Karpas-422 (cell line): ENCODE measurements around the gene MSL2. TPM values are rescaled to one million over a fixed set of nuclear protein-coding genes. Genes with fewer than 3 reads are reported as not detected.
A peak's percentile ranks its signal among the peaks of the same experiment; 100 is the strongest.
"Not testable (repeated sequence)": the region's sequence is repeated elsewhere in the genome, so short reads cannot be mapped to it uniquely, and the experiment has no call there.

ENCODE experiments used
- DNase-seq: peaks from one replicate; pipeline ENCODE4 v3.0.0-alpha.2; 2015
- H2AFZ ChIP-seq: fragments of 200-600 bp; sonication (generic); 2 replicates; pipeline ENCODE4 v1.6.1; 2014; ENCODE audit warnings: antibody characterized with exemption, low read length, mixed read lengths
- H3K27ac ChIP-seq: fragments of 200-600 bp; sonication (generic); 2 replicates; pipeline ENCODE4 v1.5.1; 2014; ENCODE audit warnings: mild to moderate bottlenecking, low read length, moderate library complexity
- H3K27me3 ChIP-seq: fragments of 200-600 bp; sonication (generic); 2 replicates; pipeline ENCODE4 v1.6.1; 2014; ENCODE audit warnings: low read length, mixed read lengths
- H3K36me3 ChIP-seq: fragments of 200-600 bp; sonication (generic); 2 replicates; pipeline ENCODE4 v1.6.1; 2014; ENCODE audit warnings: low read length, mixed read lengths; ENCODE audit not compliant: insufficient read depth
- H3K4me1 ChIP-seq: fragments of 200-600 bp; sonication (generic); 2 replicates; pipeline ENCODE4 v1.6.1; 2014; ENCODE audit warnings: mild to moderate bottlenecking, low read length, mixed read lengths
- H3K4me2 ChIP-seq: fragments of 200-600 bp; sonication (generic); 2 replicates; pipeline ENCODE4 v1.6.1; 2014; ENCODE audit warnings: low read length, low read depth, mild to moderate bottlenecking; ENCODE audit not compliant: poor library complexity, severe bottlenecking
- H3K4me3 ChIP-seq: fragments of 200-600 bp; sonication (generic); 2 replicates; pipeline ENCODE4 v1.5.1; 2014; ENCODE audit warnings: mild to moderate bottlenecking, antibody characterized with exemption, low read length, mixed read lengths
- H3K79me2 ChIP-seq: fragments of 200-600 bp; sonication (generic); 2 replicates; pipeline ENCODE4 v1.6.1; 2014; ENCODE audit warnings: mild to moderate bottlenecking, low read length, mixed read lengths
- H3K9ac ChIP-seq: fragments of 200-600 bp; sonication (generic); 2 replicates; pipeline ENCODE4 v1.6.0; 2014; ENCODE audit warnings: low read length
- H3K9me2 ChIP-seq: fragments of 200-600 bp; sonication (generic), shearing (Covaris generic); replicated peaks from 2 replicates; pipeline ENCODE4 v1.6.0; 2014; ENCODE audit warnings: mild to moderate bottlenecking, low read length, moderate library complexity; ENCODE audit not compliant: insufficient read depth
- H3K9me3 ChIP-seq: fragments of 300-700, 200-600 bp; sonication (generic); 2 replicates; pipeline ENCODE4 v1.6.1; 2014; ENCODE audit warnings: low read length, mixed read lengths
- H4K20me1 ChIP-seq: fragments of 200-600 bp; sonication (generic); 2 replicates; pipeline ENCODE4 v1.6.1; 2014; ENCODE audit warnings: mild to moderate bottlenecking, antibody characterized with exemption, low read length, low read depth; ENCODE audit not compliant: insufficient read depth
- total RNA-seq: library from RNA; depleted of rRNA; stranded (reverse); fragments of >200 nt; shearing (Covaris generic); gene quantifications from 2 replicates; pipeline ENCODE4 v1.2.3, GENCODE V29; 2014; ENCODE audit warnings: low replicate concordance

Gene MSL2
- total RNA-seq, 1 experiment from 2014 or later = 47.1 TPM

DNA sequence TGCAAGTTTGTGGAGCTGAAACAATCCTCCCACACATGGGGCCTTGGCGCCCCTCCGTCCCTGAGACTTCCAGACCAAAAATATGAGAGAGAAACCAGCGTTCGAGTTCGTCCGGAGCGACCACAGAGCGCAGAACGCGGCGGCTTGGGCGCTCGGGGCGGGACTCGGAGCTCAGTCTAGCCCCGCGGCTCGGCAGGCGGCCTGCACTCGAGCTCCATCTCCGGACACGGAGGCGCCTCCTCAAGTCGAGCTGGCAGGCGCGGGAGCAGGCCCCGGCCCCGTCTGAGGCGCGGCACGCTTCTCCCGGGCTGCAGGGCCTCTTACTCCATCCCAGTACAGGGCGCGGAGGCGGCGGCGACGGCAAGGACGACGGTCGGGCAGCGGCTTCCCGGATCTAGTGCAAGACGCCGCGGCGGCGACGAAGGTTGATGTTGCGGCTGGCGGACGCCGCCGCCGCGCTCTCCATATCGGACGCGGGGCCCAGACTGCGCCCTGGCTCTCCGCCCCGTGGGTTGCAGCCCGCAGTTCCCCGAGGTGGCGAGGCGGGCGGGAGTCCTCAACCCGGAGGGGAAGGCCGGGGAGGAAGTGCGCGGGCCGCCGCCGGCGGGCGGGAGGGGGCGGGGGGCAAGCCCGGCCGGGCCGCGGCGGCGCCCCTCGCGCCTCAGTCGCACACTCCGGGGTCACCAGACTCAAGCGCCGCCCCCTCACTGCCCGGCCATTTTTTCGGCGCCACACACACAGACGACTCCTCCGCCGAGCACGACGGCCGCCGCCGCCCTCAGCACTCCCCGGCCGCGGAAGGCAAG, 674 bp downstream of the MSL2 start:
- Histone ChIP-seq H3K4me2 (peak overlapping the region; percentile 97), H3K4me3 (peak overlapping the region; percentile 92), H3K79me2 (peaks cover 51% of the 10 kb centered on the region), H4K20me1 (peaks cover 48% of the 10 kb centered on the region), H3K27ac (peak overlapping the region; percentile 89), H3K4me1 (peaks cover 46% of the 10 kb centered on the region), H3K9me3 (peaks cover 3% of the 10 kb centered on the region; the same call in 1 of the 2 replicates), H3K36me3 (peaks cover 21% of the 10 kb centered on the region), H2AFZ (no peak overlapping the region), H3K9ac (peak overlapping the region; percentile 98), H3K27me3 (no peaks in the 10 kb centered on the region), H3K9me2 (no peaks in the 10 kb centered on the region)
- DNase-seq = peak; percentile 93

DNA sequence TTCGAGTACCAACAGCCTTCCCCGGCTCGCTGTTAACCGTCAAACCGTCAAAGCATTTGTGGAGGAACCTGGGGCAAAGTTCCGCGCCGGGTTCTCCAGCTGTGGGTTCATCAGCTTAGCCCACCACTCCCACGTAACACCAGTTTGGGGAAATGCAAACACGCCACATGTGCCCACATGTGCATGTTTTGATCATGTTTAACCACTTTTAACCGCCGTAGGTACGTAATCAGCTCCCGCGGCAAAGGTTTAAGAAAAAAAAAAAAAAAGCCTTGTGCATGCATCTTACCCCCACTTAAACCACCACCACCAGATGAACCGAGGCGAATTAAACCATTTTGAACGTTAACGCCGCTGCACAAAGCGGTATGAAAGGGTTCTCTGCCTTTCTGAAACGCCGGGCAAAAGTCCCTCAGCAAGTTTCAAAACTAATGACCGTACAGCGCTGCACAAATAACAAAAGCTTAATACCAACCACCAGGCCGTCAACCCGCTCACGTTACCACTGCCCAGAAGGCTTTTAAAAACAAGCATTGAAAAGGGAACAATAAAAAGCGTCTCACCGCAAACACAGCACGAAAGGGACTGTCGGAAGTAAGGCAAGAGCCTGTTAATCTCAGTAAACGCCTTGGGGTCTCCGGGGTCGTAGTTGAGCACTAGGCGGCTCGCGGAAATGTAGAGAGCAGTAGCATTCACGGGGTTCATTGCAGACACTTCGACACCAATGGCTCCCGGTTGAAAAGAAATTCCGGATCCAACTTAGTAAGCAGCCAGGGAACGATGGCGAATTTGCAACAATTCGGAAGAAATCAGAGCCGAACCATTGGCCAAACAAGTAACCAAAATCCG, 1.5 kb downstream of the MSL2 start:
- peak overlapping the region; percentile 97 for H3K4me2 ChIP-seq
- DNase-seq = peak; percentile 78
- H4K20me1 ChIP-seq = peaks cover 57% of the 10 kb centered on the region
- H3K9me2 ChIP-seq = no peaks in the 10 kb centered on the region
- peak overlapping the region; percentile 92 for H3K4me3 ChIP-seq
- H3K9ac ChIP-seq = peak overlapping the region; percentile 98
- peaks cover 60% of the 10 kb centered on the region for H3K79me2 ChIP-seq
- peaks cover 21% of the 10 kb centered on the region for H3K36me3 ChIP-seq
- no peak overlapping the region for H2AFZ ChIP-seq
- H3K27ac ChIP-seq = peak overlapping the region; percentile 89
- peaks cover 49% of the 10 kb centered on the region for H3K4me1 ChIP-seq
- no peaks in the 10 kb centered on the region for H3K27me3 ChIP-seq
- peaks cover 3% of the 10 kb centered on the region; the same call in 1 of the 2 replicates for H3K9me3 ChIP-seq

DNA sequence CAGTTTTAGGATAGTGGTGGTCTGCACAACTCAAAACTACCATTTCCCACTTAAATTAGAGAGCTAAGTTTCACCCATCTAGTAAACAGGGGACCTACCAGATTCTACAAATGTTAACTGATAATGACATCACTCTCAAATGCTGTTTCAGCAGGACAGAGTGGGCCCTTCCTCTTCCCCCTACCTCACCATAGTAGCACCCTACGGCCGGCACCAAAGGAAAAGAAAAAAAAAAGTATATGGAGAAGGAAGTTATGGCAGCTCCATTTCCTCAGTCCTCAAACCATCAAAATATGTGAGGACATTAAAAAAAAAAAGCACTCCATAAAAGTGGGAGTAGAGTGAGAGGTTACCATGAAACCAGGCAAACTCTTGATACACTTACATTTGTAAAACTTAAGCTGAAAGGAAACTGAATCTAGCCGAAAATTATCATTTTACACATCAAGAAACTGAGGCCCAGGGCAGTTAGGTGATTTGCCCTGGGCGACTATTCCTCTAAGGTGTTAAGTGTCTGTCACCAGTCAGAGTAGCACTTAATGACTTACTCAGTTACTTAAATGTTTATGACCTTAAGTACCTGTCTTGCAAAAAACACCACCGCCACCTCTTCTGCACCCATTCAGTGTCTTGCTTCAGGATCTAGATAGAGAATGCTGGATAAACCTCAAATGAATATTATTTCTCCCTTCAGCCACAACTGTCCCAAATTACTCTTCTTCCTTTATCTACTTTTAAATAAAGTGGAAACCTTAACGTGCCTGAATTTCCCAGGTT, 2.7 kb downstream of the MSL2 start:
- Histone ChIP-seq H3K4me1 (peaks cover 54% of the 10 kb centered on the region), H4K20me1 (peaks cover 66% of the 10 kb centered on the region), H3K9ac (peak overlapping the region; percentile 98), H3K27ac (peak overlapping the region; percentile 89), H3K4me3 (peak overlapping the region; percentile 92), H3K4me2 (peak overlapping the region; percentile 97), H3K9me2 (no peaks in the 10 kb centered on the region), H3K9me3 (peaks cover 3% of the 10 kb centered on the region; the same call in 1 of the 2 replicates), H3K79me2 (peaks cover 71% of the 10 kb centered on the region), H3K27me3 (no peaks in the 10 kb centered on the region), H3K36me3 (peaks cover 21% of the 10 kb centered on the region), H2AFZ (no peak overlapping the region)
- DNase-seq = peak; percentile 60

DNA sequence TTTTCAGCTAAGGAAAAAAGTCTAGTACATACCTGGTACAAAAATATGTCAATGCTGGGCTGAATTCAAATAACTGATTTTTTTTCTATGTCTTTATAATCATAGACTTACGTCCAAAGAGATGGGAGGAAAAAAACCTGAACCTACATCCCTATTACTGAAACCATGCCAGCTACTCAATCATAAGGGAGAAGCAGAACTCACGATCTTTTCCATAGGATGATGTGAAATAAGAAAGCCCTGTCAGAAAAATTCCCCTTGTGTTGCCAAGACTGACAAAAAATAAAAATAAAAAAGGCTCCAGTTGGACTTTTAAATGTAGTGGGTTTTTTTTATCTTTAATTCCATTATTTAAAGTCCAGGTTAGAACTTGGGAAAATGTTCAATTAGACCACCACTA, 3.3 kb downstream of the MSL2 start:
- H3K4me3 ChIP-seq = peak overlapping the region; percentile 92
- no peak overlapping the region for H3K27ac ChIP-seq
- H3K9ac ChIP-seq = peak overlapping the region; percentile 98
- DNase-seq = no peak
- no peak overlapping the region for H2AFZ ChIP-seq
- H3K79me2 ChIP-seq = peaks cover 78% of the 10 kb centered on the region
- H3K4me2 ChIP-seq = peak overlapping the region; percentile 97
- no peaks in the 10 kb centered on the region for H3K9me3 ChIP-seq
- H3K4me1 ChIP-seq = peaks cover 57% of the 10 kb centered on the region
- no peaks in the 10 kb centered on the region for H3K9me2 ChIP-seq
- peaks cover 21% of the 10 kb centered on the region for H3K36me3 ChIP-seq
- peaks cover 71% of the 10 kb centered on the region for H4K20me1 ChIP-seq
- H3K27me3 ChIP-seq = no peaks in the 10 kb centered on the region

DNA sequence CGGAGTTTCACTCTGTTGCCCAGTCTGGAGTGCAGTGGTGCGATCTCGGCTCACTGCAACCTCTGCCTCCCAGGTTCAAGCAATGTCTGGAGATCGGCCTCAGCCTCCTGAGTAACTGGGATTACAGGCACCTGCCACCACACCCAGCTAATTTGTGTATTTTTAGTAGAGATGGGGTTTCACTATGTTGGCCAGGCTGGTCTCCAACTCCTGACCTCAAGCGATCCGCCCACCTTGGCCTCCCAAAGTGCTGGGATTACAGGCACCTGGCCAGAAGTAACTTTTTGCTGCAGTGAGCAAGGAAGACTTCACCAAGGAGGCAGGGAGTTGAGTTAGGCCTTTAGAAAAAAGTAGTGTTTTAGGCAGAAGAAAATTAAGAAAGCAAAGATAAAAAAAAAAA, 3.9 kb downstream of the MSL2 start:
- Histone ChIP-seq H3K4me3 (peak overlapping the region; percentile 92), H3K4me2 (peak overlapping the region; percentile 97), H3K79me2 (peaks cover 84% of the 10 kb centered on the region), H3K4me1 (peaks cover 56% of the 10 kb centered on the region), H3K36me3 (peaks cover 21% of the 10 kb centered on the region), H3K9ac (peak overlapping the region; percentile 98), H4K20me1 (peaks cover 75% of the 10 kb centered on the region)
- H3K27ac ChIP-seq, H2AFZ ChIP-seq, H3K9me3 ChIP-seq, H3K9me2 ChIP-seq, DNase-seq, H3K27me3 ChIP-seq: not testable (repeated sequence)

DNA sequence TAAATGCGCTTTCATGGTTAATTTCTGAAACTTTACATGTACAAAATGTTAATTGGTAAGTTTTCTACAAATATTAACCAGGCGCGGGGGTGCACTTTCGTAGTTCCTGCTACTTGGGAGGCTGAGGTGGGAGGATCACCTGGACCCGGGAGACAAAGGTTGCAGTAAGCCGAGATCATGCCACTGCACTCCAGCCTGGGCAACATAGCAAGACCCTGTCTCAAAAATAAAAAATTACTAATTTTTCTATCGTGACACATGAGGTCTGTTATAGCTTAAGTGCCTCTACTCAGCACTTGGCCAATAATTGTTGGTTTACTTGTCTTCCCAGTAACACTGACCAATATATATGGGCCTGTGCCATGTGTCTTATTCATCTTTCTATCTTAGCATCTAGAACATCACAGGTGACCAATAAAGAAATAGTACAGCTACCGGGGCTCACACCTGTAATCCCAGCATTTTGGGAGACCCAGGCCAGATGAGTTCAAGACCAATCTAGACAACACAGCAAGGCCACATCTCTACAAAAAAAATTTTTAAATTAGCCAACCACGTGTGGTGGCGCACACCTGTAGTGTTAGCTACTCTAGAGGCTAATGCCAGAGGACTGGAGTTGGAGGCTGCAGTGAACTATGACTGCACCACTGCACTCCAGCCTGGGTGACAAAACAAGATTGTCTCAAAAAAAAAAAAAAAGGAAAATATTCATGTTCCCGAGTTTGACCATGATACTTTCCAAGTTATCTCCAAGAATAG, 6.1 kb downstream of the MSL2 start:
- Histone ChIP-seq H4K20me1 (peaks cover 85% of the 10 kb centered on the region), H3K9me2 (no peaks in the 10 kb centered on the region), H3K4me2 (no peak overlapping the region), H3K36me3 (peaks cover 25% of the 10 kb centered on the region), H3K79me2 (peaks cover 100% of the 10 kb centered on the region), H3K4me1 (peaks cover 58% of the 10 kb centered on the region), H3K27ac (no peak overlapping the region), H2AFZ (no peak overlapping the region), H3K4me3 (no peak overlapping the region), H3K9me3 (no peaks in the 10 kb centered on the region), H3K9ac (no peak overlapping the region), H3K27me3 (no peaks in the 10 kb centered on the region)
- peak; percentile 17 for DNase-seq

DNA sequence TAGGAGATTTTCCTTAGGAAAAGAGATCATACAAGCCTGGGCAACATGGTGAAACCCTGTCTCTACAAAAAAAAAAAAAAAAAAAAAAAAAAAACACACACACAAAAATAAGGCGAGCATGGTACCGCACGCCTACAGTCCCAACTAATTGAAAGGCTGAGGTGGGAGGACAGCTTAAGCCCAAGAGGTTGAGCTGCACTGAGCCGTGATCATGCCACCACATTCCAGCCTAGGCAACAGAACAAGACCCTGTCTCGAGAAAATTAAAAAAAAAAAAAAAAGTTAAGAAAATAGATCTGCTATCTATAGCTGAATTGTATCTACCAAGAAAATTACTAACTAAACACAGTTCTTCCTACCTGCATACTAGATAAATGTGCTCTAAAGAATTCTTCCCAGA, 7.1 kb downstream of the MSL2 start:
- Histone ChIP-seq H3K4me3 (no peak overlapping the region), H3K4me2 (no peak overlapping the region), H4K20me1 (peaks cover 75% of the 10 kb centered on the region)

More for the DNA sequence above, 7.1 kb downstream of the MSL2 start:
- H3K4me1 ChIP-seq = peaks cover 58% of the 10 kb centered on the region
- H3K27ac ChIP-seq = no peak overlapping the region
- H3K79me2 ChIP-seq = peaks cover 100% of the 10 kb centered on the region
- no peak overlapping the region for H3K9ac ChIP-seq
- H3K9me2 ChIP-seq = no peaks in the 10 kb centered on the region
- no peaks in the 10 kb centered on the region for H3K9me3 ChIP-seq
- H2AFZ ChIP-seq = no peak overlapping the region
- H3K27me3 ChIP-seq = no peaks in the 10 kb centered on the region
- DNase-seq = no peak
- peaks cover 25% of the 10 kb centered on the region for H3K36me3 ChIP-seq
